ENCODE data around the gene ZNF628.

Gene ZNF628

DNA sequence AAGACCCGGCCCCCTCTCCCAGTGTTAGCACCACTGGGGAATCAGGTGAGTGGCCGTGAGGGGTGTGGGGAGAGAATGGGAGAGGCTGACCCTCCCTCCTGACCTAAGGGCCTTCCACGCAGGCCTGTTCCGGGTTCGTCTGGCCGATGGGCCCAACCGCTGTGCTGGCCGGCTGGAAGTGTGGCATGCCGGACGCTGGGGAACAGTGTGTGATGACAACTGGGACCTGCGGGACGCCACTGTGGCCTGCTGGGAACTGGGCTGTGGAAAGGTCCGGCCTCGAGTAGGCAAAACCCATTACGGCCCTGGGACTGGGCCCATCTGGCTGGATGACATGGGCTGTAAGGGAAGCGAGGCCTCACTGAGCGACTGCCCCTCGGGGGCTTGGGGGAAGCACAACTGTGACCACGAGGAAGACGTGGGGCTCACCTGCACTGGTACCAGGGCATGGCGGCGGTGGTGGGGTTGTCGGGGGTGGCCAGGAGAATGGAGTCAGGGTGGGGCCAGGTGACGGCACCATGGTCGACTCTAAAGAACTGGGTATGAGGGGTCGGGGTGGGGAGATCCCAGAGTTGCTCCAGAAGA, 24.0 kb downstream of the ZNF628 start:
- TF ChIP-seq CTCF (IDR thresholded peaks at IDR 0.05; ENCODE audit: low read depth, low read length, missing control alignments), result no peak
- no peak overlapping the region for H3K4me3 ChIP-seq (replicated peaks; ENCODE audit: low read depth, low read length)
- DNase-seq (ENCODE audit: extremely low read depth, low read depth), result no peak

GRCh38 chr19:55502197-55502952, 26.0 kb downstream of the ZNF628 start:
- no peak for TF ChIP-seq CTCF (IDR thresholded peaks at IDR 0.05; ENCODE audit: low read depth, low read length, missing control alignments)
- no peak overlapping the region for H3K4me3 ChIP-seq (replicated peaks; ENCODE audit: low read depth, low read length)
- no peak for DNase-seq (ENCODE audit: extremely low read depth, low read depth)

- no peak overlapping the region for H3K4me3 ChIP-seq (replicated peaks; ENCODE audit: low read depth, low read length)
- DNase-seq (ENCODE audit: extremely low read depth, low read depth), result no peak
- no peak for TF ChIP-seq CTCF (IDR thresholded peaks at IDR 0.05; ENCODE audit: low read depth, low read length, missing control alignments)
Observed at GRCh38 chr19:55503157-55503501, 26.7 kb downstream of the ZNF628 start.

GRCh38 chr19:55503502-55504251, 27.3 kb downstream of the ZNF628 start:
- no peak for DNase-seq (ENCODE audit: extremely low read depth, low read depth)
- TF ChIP-seq CTCF (IDR thresholded peaks at IDR 0.05; ENCODE audit: low read depth, low read length, missing control alignments), result peak; percentile 90
- 0 out of 2 replicates have a peak overlapping the region, but pooled peaks have one; percentile 14 for H3K4me3 ChIP-seq (replicated peaks; ENCODE audit: low read depth, low read length)

- H3K4me3 ChIP-seq (replicated peaks; ENCODE audit: low read depth, low read length), result no peak overlapping the region
- TF ChIP-seq CTCF (IDR thresholded peaks at IDR 0.05; ENCODE audit: low read depth, low read length, missing control alignments), result no peak
- DNase-seq (ENCODE audit: extremely low read depth, low read depth), result no peak
Observed at GRCh38 chr19:55504252-55504603, 27.8 kb downstream of the ZNF628 start.

DNA sequence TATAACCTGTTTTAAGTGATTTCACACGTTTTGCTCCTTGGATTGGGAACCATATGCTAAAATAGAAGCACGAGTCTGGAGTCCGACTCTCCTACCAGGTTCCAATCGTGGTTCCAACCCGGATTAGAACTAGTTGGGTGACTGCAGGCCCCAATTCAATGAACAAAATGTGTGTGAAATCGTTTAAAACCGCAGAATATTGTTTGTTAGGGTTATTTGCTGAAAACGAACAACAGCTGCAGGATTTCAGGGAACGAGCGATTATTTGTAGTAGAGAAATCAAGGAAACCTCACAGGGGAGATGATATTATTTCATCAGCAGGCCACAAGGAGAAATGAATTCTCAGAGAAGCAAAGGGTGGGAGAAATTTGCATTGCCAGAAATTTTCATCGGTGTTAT, 28.6 kb downstream of the ZNF628 start:
- no peak for DNase-seq (ENCODE audit: extremely low read depth, low read depth)
- no peak for TF ChIP-seq CTCF (IDR thresholded peaks at IDR 0.05; ENCODE audit: low read depth, low read length, missing control alignments)
- no peak overlapping the region for H3K4me3 ChIP-seq (replicated peaks; ENCODE audit: low read depth, low read length)

Measured in HFF-Myc (cell line).